HG03432 (cell line): Measurements from ENCODE around the gene PDE10A.

Experiments used
- ATAC-seq: cut with Tn5 transposase; IDR thresholded peaks from one replicate; pipeline ENCODE4 v1.9.1; 2021; ENCODE audit warnings: mild to moderate bottlenecking, moderate library complexity; ENCODE audit not compliant: unreplicated experiment

PDE10A gene

DNA sequence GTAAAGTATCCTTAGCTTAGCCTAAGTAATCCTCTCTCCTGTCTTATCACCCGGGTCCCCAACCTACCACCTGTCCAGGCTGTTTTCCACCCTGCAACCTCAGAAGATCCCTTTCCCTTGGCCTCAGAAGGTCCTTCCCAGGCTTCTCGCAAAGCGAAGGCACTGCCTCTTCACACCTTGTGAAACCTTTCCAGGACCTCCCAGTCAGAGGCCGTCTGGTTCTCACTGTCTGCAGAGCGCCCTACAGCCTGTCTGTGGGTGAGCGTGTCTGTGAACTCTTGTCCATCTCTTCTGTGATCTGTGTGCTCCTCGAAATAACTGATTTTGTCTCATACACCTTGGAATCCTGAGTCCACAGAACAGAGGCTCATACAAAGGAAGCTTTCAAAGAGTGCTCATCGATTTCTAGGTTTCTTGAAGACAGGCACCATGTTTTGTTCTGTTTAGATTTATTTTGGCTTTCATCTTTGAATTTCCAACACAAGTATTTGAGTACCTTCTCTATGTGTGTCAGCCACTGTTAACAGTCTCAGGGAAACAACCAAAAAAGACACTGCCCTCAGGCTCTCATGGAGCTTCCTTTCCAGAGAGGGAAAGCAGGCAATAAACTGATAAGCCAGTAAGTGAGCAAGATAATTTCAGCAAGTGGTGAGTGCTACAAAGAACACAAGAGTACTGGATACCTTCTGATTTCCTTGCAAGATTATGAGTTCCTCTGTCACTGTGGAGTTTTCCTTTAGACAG, 6.3 kb downstream of the PDE10A start:
- no peak for ATAC-seq

DNA sequence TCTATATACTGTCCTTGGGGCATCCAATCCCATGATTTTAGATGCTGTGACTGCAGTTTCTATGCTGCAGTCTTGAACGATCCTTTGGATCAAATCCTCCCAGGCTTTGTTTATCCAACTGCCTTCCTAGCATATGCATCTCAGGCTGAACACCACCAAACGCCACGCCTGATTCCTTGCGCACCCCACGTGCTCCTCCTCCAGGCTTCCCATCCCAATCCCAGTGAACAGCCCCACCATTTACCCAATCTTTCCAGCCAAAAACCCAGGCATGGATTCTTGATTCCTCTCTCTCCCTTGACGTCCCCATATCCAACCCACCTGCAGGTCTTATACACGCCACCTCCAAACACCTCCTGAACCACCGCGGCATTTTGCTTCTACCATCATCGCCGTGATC, 7.8 kb downstream of the PDE10A start:
- no peak for ATAC-seq

DNA sequence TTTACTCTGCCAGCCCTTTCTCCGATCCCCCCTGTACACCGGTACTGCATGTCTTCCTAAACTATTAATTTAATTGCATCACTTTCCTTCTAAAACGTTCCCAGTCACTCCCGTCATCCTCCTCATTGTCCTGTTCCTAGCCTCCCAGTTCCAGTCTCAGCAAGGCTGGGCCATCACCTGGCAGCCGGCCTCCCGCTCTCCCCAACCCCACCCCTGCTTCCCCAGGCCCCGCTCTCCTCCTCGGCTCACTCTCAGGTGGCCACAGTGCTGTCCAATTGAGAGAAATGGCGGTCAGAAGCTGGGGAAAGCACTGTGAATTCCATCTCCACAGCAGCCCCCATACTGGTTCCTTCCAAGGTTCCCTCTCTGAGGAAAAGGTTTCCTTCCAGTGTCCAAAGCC, 8.9 kb downstream of the PDE10A start:
- no peak for ATAC-seq

DNA sequence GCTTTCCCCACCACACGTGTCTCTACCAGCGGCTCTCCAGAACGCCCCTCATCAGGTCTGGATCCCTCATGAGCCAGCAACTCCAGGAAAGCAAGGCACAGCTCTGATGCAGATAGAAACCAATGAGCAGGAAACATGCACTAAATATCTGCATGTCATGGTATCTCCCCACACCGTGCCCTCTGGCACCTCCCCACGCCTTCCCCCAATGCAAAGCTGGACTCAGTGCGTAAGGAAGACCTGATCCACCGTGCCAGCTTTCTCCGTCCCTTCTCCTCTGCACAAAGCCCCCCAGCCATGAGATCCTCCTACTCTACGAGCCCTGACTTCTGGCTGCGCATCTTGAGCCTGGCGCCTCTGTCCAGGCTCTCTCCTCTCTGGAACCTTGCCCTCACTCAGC, 9.4 kb downstream of the PDE10A start:
- no peak for ATAC-seq

DNA sequence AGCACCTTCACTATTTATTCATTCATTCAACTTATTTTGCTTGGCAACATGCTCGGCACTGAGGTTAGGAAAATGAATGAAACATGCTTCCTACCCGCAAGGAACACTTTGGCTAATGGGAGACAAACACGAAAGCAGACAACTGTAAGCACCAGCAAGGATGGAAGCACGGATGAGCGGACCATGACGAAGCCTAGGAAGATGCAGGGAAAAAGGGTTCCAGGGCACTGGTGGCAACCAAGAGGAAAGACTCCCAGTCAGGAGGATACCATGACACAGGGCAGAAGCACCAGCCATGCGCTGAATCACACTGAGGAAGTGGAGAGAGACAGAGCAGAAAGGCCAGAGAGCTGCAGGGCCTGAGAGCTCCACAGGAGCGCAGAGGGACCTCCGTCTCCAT, 9.8 kb downstream of the PDE10A start:
- no peak for ATAC-seq

DNA sequence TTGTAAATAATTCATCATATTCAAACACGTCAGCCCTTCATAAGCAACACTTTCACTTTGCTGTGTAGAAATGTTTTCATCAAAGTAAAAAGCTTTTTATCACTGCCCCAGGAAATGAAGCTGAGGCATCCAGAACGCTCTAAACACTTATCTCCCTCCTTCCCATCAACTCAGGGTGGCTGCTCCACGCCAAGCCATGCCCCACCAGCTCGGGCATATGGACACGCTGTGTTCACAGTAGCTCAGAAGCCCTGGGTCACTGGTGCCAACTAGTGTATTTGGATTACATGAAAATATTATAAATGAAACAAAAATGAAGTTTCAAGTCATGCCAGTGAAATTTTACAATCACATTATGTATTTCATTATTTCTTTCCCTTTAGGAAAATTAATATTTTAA, 10.3 kb downstream of the PDE10A start:
- ATAC-seq: no peak

DNA sequence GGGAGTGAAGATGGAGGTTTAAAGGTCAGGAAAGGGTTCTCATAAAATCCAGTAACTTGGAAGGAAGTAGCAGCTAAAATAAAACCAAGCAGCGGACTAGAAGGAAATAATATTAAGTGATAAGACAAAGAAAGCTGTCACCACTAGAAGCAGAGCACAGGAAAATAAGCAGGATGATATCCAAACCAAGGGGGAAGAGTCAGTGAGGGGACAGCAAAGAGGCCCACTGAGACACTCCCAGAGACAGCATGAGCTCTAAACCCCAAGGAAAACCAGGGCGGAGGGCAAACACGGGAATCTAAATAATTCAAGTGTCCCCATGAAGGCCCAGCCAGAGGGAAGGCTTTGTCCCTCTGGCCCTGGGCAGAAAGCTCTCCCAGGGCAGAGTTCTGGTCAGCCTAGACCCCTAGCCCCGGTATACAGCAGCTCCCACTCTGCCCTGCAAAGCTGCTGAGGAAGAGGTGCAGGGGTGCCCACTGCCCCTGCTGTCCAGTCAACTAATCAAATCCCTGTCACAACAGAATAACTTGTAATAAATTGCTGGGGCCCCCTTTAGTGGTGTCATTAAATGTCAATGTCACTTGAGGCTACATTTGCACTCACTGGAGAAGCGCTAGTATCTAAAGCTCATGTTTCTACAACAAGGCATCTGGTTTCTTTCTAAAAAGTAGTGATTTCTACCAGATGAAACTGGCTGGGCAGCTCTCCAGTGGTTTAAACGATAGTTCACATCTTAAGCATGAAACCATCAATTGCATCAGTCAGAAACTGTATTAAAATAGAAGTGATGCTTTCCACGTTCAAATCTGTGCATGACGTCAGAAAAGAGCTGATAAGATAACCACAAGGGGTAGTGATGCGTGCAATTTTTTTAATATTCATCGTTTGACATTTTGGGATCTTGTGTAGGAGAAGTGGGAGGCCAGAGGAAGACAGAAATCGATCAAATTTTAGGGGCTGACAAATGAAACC, 13.6 kb downstream of the PDE10A start:
- ATAC-seq: no peak

DNA sequence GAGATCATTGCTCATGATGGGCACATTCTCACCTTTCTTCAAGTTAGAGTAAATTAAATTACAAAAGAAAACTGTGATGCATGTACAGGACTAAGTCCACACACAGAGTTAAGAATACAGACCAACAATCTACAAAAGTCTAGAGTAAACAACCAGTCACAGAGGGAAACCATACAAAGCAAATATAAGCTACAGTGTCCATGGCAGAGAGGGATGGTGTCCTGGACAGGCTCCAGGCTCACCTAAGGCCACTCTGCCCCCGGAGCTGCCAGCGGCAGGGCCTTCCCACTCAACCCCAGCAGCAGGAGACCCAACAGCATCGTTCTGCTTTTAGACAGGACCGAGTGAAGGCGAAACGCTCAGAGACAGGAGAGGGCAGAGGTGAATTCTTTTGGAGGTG, 16.0 kb downstream of the PDE10A start:
- ATAC-seq: no peak

DNA sequence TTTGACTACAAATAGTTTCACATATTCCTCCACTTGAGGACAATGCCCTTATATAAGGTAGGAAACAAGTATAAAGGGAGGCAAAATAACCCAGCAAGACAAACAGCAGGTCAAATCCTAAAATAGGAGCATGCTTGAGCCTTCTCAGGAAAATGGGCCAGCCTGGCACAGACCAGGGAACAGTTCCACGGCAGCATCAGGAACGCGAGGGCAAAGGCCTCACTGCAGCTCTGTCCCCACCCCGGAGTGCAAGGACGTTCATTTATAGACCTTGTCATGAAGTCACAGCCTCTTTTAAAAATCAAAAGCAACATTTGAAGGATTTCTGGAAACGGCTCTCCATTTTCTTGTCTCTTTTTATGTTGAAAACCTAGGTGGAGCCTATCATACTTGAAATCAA, 17.1 kb downstream of the PDE10A start:
- ATAC-seq: no peak

DNA sequence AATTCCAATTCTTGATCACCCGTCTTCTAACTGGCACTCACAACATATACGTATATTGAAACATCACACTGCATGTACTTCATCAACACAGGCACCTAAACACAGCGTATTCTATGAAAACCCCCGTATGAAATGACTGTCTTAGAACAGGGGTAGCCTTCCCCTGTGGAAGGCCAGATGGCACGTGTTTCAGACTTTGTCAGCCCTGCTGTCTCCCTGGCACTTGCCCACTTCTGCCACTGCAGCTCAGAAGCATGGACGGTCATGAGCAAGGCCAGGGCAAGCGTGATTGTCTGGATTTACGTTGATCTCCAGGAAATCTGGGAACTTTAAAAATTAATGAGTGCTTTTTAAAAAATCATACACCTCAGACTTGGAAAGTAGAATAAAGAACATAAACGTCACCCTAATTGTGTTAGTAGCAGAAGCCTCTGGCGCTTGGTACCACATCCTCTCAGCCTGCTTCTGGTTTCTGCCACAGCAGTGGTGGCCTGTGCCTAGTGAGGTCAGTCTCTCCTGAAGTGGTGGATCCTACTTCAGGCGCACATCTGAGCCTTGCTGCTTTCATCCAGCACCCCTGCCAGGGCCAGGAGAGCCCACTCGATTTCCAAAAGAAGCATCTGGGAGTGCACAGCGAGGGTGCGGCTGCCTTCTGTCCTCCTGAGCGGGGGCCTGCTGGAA, 18.3 kb downstream of the PDE10A start:
- no peak for ATAC-seq

DNA sequence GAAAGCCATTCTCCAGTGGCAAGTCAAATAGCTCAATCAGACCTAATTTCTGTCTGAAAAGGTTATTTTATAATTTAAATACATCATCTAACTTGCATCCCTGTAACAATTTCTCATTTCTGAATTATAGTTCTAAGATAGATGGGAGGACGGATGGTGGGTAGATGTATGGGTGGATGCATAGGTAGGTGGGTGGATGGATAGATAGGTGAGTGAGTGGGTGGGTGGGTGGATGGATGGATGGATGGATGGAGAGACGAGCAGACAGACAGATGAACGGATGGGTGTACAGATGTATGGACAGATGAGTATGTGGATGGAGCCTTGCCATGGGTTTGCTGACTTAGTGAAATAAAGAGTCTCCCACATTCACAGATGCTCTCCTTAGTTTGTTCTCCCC, 20.0 kb downstream of the PDE10A start:
- ATAC-seq: no peak

DNA sequence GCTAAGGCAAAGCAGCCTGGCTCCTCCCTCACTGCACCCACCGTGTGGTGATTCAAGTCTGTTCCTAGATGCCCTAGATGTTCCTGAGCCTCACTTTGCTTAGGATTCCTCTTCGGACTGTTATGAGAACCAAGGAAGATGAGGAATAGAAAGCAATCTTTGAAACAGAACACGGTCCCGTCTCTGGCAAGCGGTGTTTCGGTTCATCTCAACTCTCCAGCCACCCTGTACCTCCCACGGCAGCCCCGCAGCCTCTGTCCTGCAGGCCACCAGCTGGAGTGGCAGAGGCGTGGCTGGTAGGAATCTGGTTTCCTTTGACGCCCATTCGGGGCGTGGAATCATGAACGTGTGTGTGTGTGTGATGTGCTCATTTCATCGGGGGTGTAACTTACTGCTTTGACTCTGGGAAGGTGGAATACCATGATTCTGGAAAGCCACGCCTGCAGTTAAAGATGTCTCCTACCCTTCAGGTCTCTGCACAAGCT, 21.3 kb downstream of the PDE10A start:
- ATAC-seq: no peak

DNA sequence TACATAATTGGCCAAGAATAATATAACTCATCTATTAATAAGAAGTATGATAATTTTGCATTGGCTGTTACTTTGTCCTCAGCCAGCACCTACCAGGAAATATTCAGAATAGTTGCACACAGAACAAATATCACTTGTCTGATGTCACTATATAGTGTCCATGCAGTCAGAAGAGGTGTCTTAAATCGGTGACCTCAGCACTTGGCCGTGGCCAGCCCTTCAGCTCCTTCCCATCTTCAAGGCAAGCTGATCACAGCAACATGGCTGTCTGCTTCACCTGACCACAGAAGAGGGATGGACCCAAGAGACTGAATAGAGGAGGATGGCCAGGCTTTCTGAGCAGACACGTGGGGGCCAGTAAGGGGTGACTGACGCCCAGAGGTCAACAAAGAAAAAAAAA, 22.2 kb downstream of the PDE10A start:
- no peak for ATAC-seq

DNA sequence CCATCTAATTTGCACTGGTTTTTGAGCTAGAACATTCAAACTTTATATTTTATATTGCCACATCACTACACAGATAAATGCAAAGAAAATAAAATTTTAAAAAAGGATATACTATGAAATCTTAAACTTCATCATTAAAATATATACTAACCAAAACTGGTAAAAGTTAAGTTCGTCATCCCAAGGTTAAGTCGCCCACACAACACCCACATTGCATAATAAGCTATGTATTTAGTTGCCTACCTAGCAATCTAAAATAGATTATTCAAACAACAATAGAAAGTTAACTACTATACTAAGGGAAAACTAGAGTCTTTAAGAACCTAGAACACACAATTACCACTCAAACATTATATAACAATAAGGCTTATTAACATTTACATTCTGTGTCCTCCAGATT, 24.5 kb downstream of the PDE10A start:
- no peak for ATAC-seq

DNA sequence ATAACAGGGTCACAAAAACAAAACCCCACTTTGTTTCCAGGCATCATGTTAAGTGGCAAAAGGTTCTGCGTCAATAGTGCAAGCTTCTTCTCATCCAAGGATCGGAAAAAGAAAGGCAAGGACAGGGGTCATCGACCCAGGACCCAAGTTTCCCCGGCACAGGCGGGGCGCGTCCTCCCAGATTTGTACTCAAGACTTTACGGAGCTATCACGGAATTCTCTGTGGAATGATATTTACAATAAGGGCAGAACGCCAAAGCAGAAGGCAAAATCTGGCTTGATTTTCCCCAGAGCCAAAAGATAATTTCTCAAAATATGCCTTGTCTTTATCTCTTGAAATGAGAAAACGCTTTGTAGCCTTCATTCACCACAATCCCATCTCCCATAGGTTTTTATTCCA, 25.5 kb downstream of the PDE10A start:
- no peak for ATAC-seq

DNA sequence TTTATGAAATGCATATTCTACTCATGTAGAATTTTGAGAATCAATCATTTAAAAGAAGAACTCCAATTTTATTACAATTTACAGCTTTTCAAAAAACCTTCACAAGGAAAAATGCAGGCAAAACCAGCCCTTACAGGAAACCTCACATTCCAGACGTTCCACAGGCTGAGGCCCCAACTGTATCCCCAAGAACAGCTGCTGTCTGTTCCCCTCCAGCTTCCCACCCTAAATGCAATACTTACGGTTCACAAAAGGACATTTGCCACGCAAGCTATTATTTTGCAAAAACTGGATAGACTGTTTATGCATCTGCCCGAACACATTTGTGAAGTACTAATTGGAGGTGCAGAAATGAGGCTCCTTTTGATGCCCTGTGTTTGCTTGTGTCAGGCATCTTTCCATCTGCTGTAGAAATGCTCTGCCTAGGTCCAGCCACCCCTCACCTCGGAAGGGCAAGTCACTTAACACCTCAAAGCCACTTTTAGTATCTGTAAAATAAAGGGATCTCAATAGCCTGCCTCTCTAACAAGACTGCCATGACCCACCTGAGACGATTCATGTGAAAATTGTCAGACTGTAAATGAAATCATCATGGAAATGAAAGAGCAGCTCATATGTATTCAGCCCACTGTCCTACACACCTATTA, 26.5 kb downstream of the PDE10A start:
- no peak for ATAC-seq

DNA sequence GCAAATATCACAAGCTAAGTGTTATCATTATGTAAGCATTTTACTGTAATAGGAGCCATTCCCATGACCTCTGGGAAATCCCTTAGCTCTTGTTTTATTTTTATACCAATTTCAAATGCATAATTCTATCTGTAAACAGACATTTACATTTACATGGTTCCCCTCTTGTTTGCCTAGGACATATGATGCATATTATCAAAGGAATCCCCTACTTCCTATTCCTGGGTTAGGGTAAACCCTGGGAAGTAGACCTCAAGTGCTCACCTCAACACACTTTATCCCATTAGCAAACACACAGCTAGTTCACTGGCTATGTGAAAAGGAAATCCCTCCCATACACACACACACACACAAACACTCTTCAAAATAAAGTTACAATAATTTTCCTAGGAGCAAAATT, 27.1 kb downstream of the PDE10A start:
- ATAC-seq: no peak

DNA sequence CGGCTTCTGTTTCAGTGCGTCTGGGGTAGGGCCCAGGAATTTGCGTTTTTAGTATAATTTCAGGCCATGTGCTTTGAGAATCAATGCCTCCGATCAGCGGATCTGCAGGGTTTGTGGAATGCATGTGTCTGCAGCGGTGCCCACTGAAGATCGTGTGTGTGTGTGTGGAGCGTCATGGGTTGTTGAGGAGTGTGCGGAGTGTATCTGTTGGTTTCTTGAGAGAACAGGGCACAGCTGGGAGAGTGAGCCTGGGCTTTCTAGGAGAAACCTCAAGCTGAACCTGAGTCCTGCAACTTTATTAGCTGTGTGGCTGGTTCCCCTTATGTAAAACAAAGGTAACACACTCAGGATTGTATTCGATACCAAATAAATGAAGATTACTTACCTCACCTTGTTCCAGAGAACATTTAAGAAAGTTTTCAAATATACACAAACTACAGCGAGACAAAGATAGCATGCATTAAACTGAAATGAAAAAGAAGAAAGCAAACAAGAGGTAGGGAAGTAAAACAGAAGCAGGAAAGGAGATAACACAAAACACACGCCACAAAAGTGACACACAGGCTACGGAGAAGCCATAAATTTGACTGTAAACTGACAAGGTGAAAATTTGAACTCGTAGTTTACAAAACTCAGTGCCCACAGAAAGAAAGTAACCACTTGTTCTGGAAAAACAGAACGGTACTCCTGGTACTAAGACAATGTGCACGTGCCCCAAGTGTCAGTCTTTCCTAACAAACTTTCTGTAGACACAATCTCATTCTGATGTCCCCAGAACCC, 28.8 kb downstream of the PDE10A start:
- no peak for ATAC-seq

DNA sequence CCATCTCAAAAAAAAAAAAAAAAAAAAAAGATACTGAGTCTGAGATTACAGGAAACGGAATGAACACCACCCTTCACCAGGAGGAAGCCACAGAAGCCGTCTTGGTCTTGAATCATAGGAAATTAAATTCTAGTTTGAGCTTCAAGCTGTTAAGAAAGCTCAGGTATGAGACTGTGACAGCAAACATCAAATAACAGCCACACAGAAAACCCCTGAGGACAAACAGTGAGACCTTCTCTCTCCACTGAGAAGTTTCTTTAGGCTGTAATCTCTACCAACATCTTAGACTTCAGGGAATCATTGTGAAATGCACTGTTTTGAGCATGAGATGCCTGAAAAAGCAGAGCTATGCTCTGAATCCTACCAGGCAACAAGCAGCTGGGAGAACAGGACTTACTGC, 30.8 kb downstream of the PDE10A start:
- no peak for ATAC-seq

DNA sequence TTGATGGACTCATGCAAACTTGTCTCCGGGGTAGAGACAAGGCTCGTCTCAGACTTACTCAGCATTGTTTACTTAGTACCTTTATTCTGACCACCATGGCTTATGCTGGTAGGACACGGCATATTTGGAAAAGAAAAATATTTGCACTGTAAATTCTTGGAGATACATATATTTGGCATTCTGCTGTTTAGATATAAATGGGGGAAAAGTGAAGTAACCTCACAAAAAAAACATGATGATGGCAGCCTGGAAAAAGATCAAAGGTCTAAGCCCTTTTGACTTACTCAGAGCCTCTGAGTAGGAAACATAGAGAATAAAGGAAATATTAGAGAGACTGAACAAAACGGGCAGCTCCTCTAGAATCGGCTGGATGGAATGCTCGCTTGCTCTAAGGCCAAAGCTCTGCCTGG, 32.5 kb downstream of the PDE10A start:
- no peak for ATAC-seq
